Measurements from ENCODE around the gene AGBL4. TPM values are rescaled to one million over a fixed set of nuclear protein-coding genes. Genes with fewer than 3 reads are reported as not detected.

AGBL4 gene
- polyA plus RNA-seq, 3 donors = 0.05 TPM; not detected in 2

GRCh38 chr1:49225464-49225863 lies 798.3 kb downstream of the AGBL4 start:
- intact Hi-C loops (cut with micrococcal nuclease) = no loop called here

GRCh38 chr1:49213301-49213700 lies 810.5 kb downstream of the AGBL4 start:
- H3K9me3 ChIP-seq (replicated peaks in 1 of 2; ENCODE audit: control insufficient read depth in 1 of 2, insufficient read depth in 1 of 2, low read length in 2 of 2) = no peaks in the 10 kb centered on the region
- no peaks in the 10 kb centered on the region for H3K36me3 Mint-ChIP-seq
- no peaks in the 10 kb centered on the region for H3K4me1 ChIP-seq (ENCODE audit: control insufficient read depth in 1 of 2, insufficient read depth in 2 of 2, low read length in 2 of 2)
- H3K27me3 ChIP-seq (ENCODE audit: control insufficient read depth in 2 of 2, insufficient read depth in 2 of 2, low read length in 2 of 2) = no peaks in the 10 kb centered on the region
- intact Hi-C loops (cut with micrococcal nuclease) = no loop called here
- no peak overlapping the region for H3K27ac ChIP-seq (ENCODE audit: low read depth in 1 of 2, low read length in 2 of 2)
- H3K36me3 ChIP-seq (replicated peaks in 1 of 2; ENCODE audit: control insufficient read depth in 1 of 2, insufficient read depth in 2 of 2, low read length in 2 of 2) = no peaks in the 10 kb centered on the region
- no peaks in the 10 kb centered on the region for H3K4me1 Mint-ChIP-seq
- no peak overlapping the region for H3K9ac ChIP-seq (ENCODE audit: insufficient read depth, low read length, poor library complexity, severe bottlenecking)
- H4K20me1 ChIP-seq (ENCODE audit: insufficient read depth, low read length) = no peaks in the 10 kb centered on the region
- H3K4me2 ChIP-seq (replicated peaks; ENCODE audit: extremely low read depth, low read length, poor library complexity, severe bottlenecking) = no peak overlapping the region
- 94% methylated on average over 3 of the region's 4 CpGs for WGBS (ENCODE audit: insufficient coverage)
- TF ChIP-seq CTCF (IDR thresholded peaks at IDR 0.05) = no peak
- no peaks in the 10 kb centered on the region for H3K79me2 ChIP-seq (ENCODE audit: insufficient read depth, low read length)
- no peak overlapping the region for H3K27ac Mint-ChIP-seq
- no peak for DNase-seq
- peaks cover 0 to 2% (median 2%) of the 10 kb centered on the region in 3 donors for H3K27me3 Mint-ChIP-seq (ENCODE audit: low read depth in 3 of 3)
- H3K4me3 ChIP-seq (replicated peaks in 1 of 3; ENCODE audit: low read depth in 2 of 3, low read length in 3 of 3) = no peak overlapping the region
- H2AFZ ChIP-seq (ENCODE audit: insufficient read depth, low read depth, low read length, poor library complexity, severe bottlenecking) = no peak overlapping the region
- H3K4me3 Mint-ChIP-seq = no peak overlapping the region
- peaks cover 0 to 1% (median 0%) of the 10 kb centered on the region in 7 donors for H3K9me3 Mint-ChIP-seq

More at GRCh38 chr1:49225464-49225863, 798.3 kb downstream of the AGBL4 start:
- H3K4me3 Mint-ChIP-seq = no peak overlapping the region
- H3K27ac Mint-ChIP-seq = no peak overlapping the region
- Histone ChIP-seq H3K27ac (ENCODE audit: low read depth in 1 of 2, low read length in 2 of 2) (no peak overlapping the region), H3K9ac (ENCODE audit: insufficient read depth, low read length, poor library complexity, severe bottlenecking) (no peak overlapping the region), H3K4me2 (replicated peaks; ENCODE audit: extremely low read depth, low read length, poor library complexity, severe bottlenecking) (no peak overlapping the region), H4K20me1 (ENCODE audit: insufficient read depth, low read length) (no peaks in the 10 kb centered on the region), H3K9me3 (replicated peaks in 1 of 2; ENCODE audit: control insufficient read depth in 1 of 2, insufficient read depth in 1 of 2, low read length in 2 of 2) (no peaks in the 10 kb centered on the region), H3K4me1 (ENCODE audit: control insufficient read depth in 1 of 2, insufficient read depth in 2 of 2, low read length in 2 of 2) (no peaks in the 10 kb centered on the region), H3K27me3 (ENCODE audit: control insufficient read depth in 2 of 2, insufficient read depth in 2 of 2, low read length in 2 of 2) (no peaks in the 10 kb centered on the region), H3K4me3 (replicated peaks in 1 of 3; ENCODE audit: low read depth in 2 of 3, low read length in 3 of 3) (no peak overlapping the region), H2AFZ (ENCODE audit: insufficient read depth, low read depth, low read length, poor library complexity, severe bottlenecking) (no peak overlapping the region), H3K36me3 (replicated peaks in 1 of 2; ENCODE audit: control insufficient read depth in 1 of 2, insufficient read depth in 2 of 2, low read length in 2 of 2) (no peaks in the 10 kb centered on the region), H3K79me2 (ENCODE audit: insufficient read depth, low read length) (no peaks in the 10 kb centered on the region)
- DNase-seq = no peak
- no peaks in the 10 kb centered on the region for H3K27me3 Mint-ChIP-seq (ENCODE audit: low read depth in 3 of 3)
- no peaks in the 10 kb centered on the region for H3K4me1 Mint-ChIP-seq
- WGBS (ENCODE audit: insufficient coverage) = 100% methylated on average over 1 of the region's 1 CpG
- H3K36me3 Mint-ChIP-seq = no peaks in the 10 kb centered on the region
- no peak for TF ChIP-seq CTCF (IDR thresholded peaks at IDR 0.05)
- peaks cover 0 to 2% (median 0%) of the 10 kb centered on the region in 7 donors for H3K9me3 Mint-ChIP-seq
